ENCODE measurements around the gene CGNL1. TPM values are rescaled to one million over a fixed set of nuclear protein-coding genes. Genes with fewer than 3 reads are reported as not detected.

CGNL1 gene
- polyA plus RNA-seq, 2 of the 4 experiments (the other 2 are of a cell fraction) = 1.4 to 1.8 TPM

- TF ChIP-seq MYC (IDR thresholded peaks at IDR 0.05; ENCODE audit: borderline replicate concordance, low read length) (no peak), KDM5A (IDR thresholded peaks at IDR 0.05) (no peak), RAD21 (conservative IDR thresholded peaks at IDR 0.05 in 1 of 2, IDR thresholded peaks at IDR 0.05 in 1 of 2) (no peak), GATA3 (IDR thresholded peaks at IDR 0.05; ENCODE audit: borderline replicate concordance) (no peak), MAX (IDR thresholded peaks at IDR 0.05) (no peak), REST (IDR thresholded peaks at IDR 0.05) (no peak), ZNF302 (CRISPR knock-in tag; IDR thresholded peaks at IDR 0.05) (no peak), CBX8 (IDR thresholded peaks at IDR 0.05) (no peak), TP53 (CRISPR knock-in tag; IDR thresholded peaks at IDR 0.05) (no peak), MAZ (IDR thresholded peaks at IDR 0.05; ENCODE audit: borderline replicate concordance, low read depth, low read length) (no peak)
- no peaks in the 10 kb centered on the region for H3K9me3 ChIP-seq
- POLR2A ChIA-PET = no interaction called here
- WGBS (ENCODE audit: missing lambda C conversion rate) = 78% methylated on average over 3 of the region's 3 CpGs
- no peak overlapping the region for H3K4me2 ChIP-seq
- H3K27ac ChIP-seq = no peak overlapping the region
- CTCF ChIA-PET = interaction anchor here (0.8 to 1.1 kb wide), 3 partner anchors 12 to 152 kb away, joined by 3 to 4 read pairs (median 3); no protein-coding TSS in a partner anchor
- H3K4me3 ChIP-seq = no peak overlapping the region
- DNase-seq (ENCODE audit: low read depth in 1 of 2, low spot score in 1 of 2) (no peak), FAIRE-seq (no peak), ATAC-seq (no peak)
- H3K4me1 ChIP-seq = 0 out of 3 replicates have a peak, but pooled peaks cover 3% of the 10 kb centered on the region
Measured at GRCh38 chr15:57457726-57458125, 81.4 kb downstream of the CGNL1 start.

DNA sequence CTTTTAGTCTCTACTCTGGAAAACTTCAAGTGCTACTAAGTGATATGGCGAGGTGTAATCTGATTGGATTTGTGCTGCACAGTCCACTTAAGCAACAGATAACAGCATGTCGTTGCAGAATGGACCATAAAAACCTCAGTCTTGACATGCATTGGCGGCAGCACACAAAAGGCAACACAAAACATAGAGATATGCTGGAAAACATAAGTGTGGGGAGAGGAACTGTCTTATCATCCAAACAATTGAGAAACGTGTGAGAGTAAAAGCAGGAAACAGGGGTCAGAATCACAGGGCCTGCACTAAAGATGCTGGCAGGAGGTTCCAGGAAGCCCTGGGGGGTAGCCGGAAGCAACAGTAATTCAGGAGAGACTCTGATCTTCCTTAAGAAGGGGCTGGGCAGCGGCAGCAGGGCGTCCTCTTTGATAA, 82.1 kb downstream of the CGNL1 start:
- no peak overlapping the region for H3K27ac ChIP-seq
- 68% methylated on average over 7 of the region's 7 CpGs for WGBS (ENCODE audit: missing lambda C conversion rate)
- no peak for DNase-seq (ENCODE audit: low read depth in 1 of 2, low spot score in 1 of 2)
- no peaks in the 10 kb centered on the region for H3K9me3 ChIP-seq
- no peak overlapping the region for H3K4me3 ChIP-seq
- TF ChIP-seq CBX8 (IDR thresholded peaks at IDR 0.05) = no peak
- TF ChIP-seq POLR2A (IDR thresholded peaks at IDR 0.05; ENCODE audit: low read length) = no peak
- TF ChIP-seq ATOH8 (CRISPR knock-in tag; IDR thresholded peaks at IDR 0.05; ENCODE audit: low read depth) = no peak
- no peak for TF ChIP-seq MAFK (IDR thresholded peaks at IDR 0.05; ENCODE audit: partially characterized antibody)
- TF ChIP-seq HEYL (CRISPR knock-in tag; IDR thresholded peaks at IDR 0.05) = no peak
- TF ChIP-seq NFE2L2 (conservative IDR thresholded peaks at IDR 0.05; ENCODE audit: low read length) = no peak
- no peak for TF ChIP-seq CBX2 (IDR thresholded peaks at IDR 0.05; ENCODE audit: borderline replicate concordance, low read depth)
- TF ChIP-seq KDM1A (IDR thresholded peaks at IDR 0.05; ENCODE audit: low read depth) = no peak
- TF ChIP-seq, protein P1, sequence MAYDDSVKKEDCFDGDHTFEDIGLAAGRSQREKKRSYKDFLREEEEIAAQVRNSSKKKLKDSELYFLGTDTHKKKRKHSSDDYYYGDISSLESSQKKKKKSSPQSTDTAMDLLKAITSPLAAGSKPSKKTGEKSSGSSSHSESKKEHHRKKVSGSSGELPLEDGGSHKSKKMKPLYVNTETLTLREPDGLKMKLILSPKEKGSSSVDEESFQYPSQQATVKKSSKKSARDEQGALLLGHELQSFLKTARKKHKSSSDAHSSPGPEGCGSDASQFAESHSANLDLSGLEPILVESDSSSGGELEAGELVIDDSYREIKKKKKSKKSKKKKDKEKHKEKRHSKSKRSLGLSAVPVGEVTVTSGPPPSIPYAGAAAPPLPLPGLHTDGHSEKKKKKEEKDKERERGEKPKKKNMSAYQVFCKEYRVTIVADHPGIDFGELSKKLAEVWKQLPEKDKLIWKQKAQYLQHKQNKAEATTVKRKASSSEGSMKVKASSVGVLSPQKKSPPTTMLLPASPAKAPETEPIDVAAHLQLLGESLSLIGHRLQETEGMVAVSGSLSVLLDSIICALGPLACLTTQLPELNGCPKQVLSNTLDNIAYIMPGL (CRISPR knock-in tag; IDR thresholded peaks at IDR 0.05; ENCODE audit: borderline replicate concordance) = no peak
- no peak for ATAC-seq
- H3K4me1 ChIP-seq = 0 out of 3 replicates have a peak, but pooled peaks cover 4% of the 10 kb centered on the region
- FAIRE-seq = no peak
- POLR2A ChIA-PET = no interaction called here
- CTCF ChIA-PET = interaction anchor here (0.8 to 1.0 kb wide), 2 partner anchors 117 to 152 kb away, joined by 3 to 4 read pairs; no protein-coding TSS in a partner anchor
- H3K4me2 ChIP-seq = no peak overlapping the region
